OCI-LY7 (cell line): ENCODE results near the gene COL1A2.

Experiments used
- CTCF ChIP-seq: fragments of 200-600 bp; sonication (generic); conservative IDR thresholded peaks from 2 replicates; pipeline ENCODE4 v1.5.1; 2014; ENCODE audit warnings: mild to moderate bottlenecking, antibody characterized with exemption, low read length, moderate library complexity, mixed read lengths
- EZH2phosphoT487 ChIP-seq: fragments of 200-600 bp; sonication (generic); IDR thresholded peaks from 2 replicates; pipeline ENCODE4 v1.6.1; 2018; ENCODE audit warnings: low read depth, borderline replicate concordance, mild to moderate bottlenecking, mixed run types, antibody characterized with exemption, low read length, moderate library complexity, mixed read lengths

DNA sequence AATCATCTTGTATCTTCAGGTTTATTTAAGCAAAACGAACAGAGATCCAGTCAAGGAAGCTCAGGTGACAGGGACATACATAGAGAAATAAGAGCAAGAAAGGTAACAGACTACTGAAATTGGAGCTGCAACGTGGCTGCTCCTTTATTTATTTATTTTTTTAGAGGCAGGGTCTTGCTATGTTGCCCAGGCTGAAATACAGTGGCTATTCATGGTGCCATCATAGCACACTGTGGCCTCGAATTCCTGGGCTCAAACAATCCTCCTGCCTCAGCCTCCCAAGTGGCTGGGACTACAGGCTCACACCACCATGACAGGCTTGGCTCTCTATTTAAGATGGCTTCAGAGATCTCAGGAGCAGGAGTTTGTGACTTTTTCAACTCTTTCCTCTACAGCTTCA lies 46.4 kb downstream of the COL1A2 start:
- TF ChIP-seq CTCF (no peak), EZH2phosphoT487 (no peak)
